CD4-positive, alpha-beta memory T cell (primary cell): Measurements from ENCODE around the gene UST. TPM values are rescaled to one million over a fixed set of nuclear protein-coding genes. Genes with fewer than 3 reads are reported as not detected.
"Not testable (repeated sequence)": the region's sequence is repeated elsewhere in the genome, so short reads cannot be mapped to it uniquely, and the experiment has no call there.

Source experiments
- CTCF ChIA-PET: fragments of 350-600 bp; sonication (Branson Sonifier 250); formaldehyde crosslinking; loops from one replicate; lab custom pipeline; 2021; ENCODE audit warnings: inconsistent platforms; ENCODE audit not compliant: partially characterized antibody; lab: Charles Lee
- POLR2A ChIA-PET: fragments of 350-600 bp; sonication (Branson Sonifier 250); formaldehyde crosslinking; loops from one replicate; lab custom pipeline; 2021; ENCODE audit not compliant: partially characterized antibody; lab: Charles Lee
- DNase-seq, 5 donors: peaks; one replicate each; pipeline versions ENCODE4 v3.0.0 to v3.0.0-alpha.2; 2020 to 2022; ENCODE audit warnings: mixed read lengths in 1 of 5
- H3K27ac ChIP-seq: one replicate; pipeline ENCODE4 v1.7.0; 2013; ENCODE audit warnings: low read depth, low read length
- H3K27me3 ChIP-seq: 2 replicates; pipeline ENCODE4 v1.7.0; 2013; ENCODE audit warnings: mild to moderate bottlenecking, low read length, moderate library complexity; ENCODE audit not compliant: insufficient read depth
- H3K36me3 ChIP-seq: 2 replicates; pipeline ENCODE4 v1.7.0; 2013; ENCODE audit warnings: mild to moderate bottlenecking, low read length, moderate library complexity; ENCODE audit not compliant: insufficient read depth
- H3K4me1 ChIP-seq: 2 replicates; pipeline ENCODE4 v1.7.0; 2013; ENCODE audit warnings: mild to moderate bottlenecking, low read length, moderate library complexity; ENCODE audit not compliant: insufficient read depth
- H3K4me3 ChIP-seq, 2 donors: one replicate each; pipeline ENCODE4 v1.7.0; 2013; ENCODE audit warnings: low read length in 2 of 2, mild to moderate bottlenecking in 1 of 2
- H3K9me3 ChIP-seq, 2 donors: one replicate each; pipeline ENCODE4 v1.7.0; 2013; ENCODE audit warnings: low read length in 2 of 2, control low read depth in 1 of 2; ENCODE audit not compliant: control insufficient read depth in 1 of 2
- H3K27ac Mint-ChIP-seq, 7 donors: one replicate each; pipeline ENCODE4 v1.8.0; 2020 to 2021; ENCODE audit warnings: mixed read lengths in 7 of 7, mild to moderate bottlenecking in 6 of 7, inconsistent platforms in 3 of 7, moderate library complexity in 3 of 7
- H3K27me3 Mint-ChIP-seq, 2 donors: one replicate each; pipeline ENCODE4 v1.8.0; 2020 to 2021; ENCODE audit warnings: mixed read lengths in 2 of 2
- H3K36me3 Mint-ChIP-seq, 2 donors: one replicate each; pipeline ENCODE4 v1.8.0; 2020 to 2021; ENCODE audit warnings: mixed read lengths in 2 of 2, inconsistent platforms in 1 of 2, mild to moderate bottlenecking in 1 of 2
- H3K4me1 Mint-ChIP-seq, 4 donors: one replicate each; pipeline ENCODE4 v1.8.0; 2020 to 2021; ENCODE audit warnings: mixed read lengths in 4 of 4, mild to moderate bottlenecking in 1 of 4
- H3K4me3 Mint-ChIP-seq, 8 donors: one replicate each; pipeline ENCODE4 v1.8.0; 2020 to 2021; ENCODE audit warnings: mixed read lengths in 8 of 8, mild to moderate bottlenecking in 7 of 8, moderate library complexity in 6 of 8, inconsistent platforms in 3 of 8
- H3K9me3 Mint-ChIP-seq, 8 donors: one replicate each; pipeline ENCODE4 v1.8.0; 2020 to 2021; ENCODE audit warnings: mixed read lengths in 8 of 8, mild to moderate bottlenecking in 5 of 8, inconsistent platforms in 3 of 8, moderate library complexity in 1 of 8
- intact Hi-C: fragments of 100-400 bp; cut with micrococcal nuclease; formaldehyde crosslinking; loops from one replicate; pipeline ENCODE4 v1.15.1; 2023
- polyA plus RNA-seq, 2 donors: library from polyadenylated mRNA; unstranded; fragments of 300-500 nt; fragmentation: Illumina TruSeq; gene quantifications; one replicate each; pipeline ENCODE4 v1.2.3, GENCODE V29; 2021
- total RNA-seq, 2 experiments: library from RNA; stranded (reverse); gene quantifications; one replicate each; pipeline ENCODE4 v1.2.3, GENCODE V29; 2021

Gene UST
- total and polyA plus RNA-seq, 4 experiments from 2014 or later, result 2.2 to 7.6 (median 5.1) TPM

DNA sequence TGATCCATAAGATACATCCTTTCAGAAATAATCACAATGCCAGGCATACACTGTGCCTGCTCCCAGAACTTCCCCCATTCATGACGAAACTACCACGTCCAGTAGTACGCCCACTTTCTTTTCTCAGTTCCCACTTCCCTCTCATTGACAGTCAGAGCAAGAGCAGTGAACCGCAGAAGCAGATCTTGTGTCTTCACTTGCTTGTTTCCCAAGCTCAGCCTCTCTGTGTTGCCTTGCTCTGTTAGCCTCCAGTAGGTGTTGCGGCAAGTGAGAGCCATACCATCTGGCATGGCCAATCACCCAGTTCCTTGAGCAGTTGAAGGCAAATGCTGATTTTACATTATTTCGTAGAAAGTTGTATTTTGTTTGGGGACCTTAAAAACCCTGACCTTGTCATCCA is 11.7 kb downstream of the UST start:
- CTCF ChIA-PET, result interaction anchor here (3.0 to 3.5 kb wide), 2 partner anchors 10 to 188 kb away, joined by 9 to 24 read pairs; partner anchors contain the start of gene UST
- peak overlapping the region in 1 of 2 donors; percentile 10 for H3K4me3 ChIP-seq
- peak overlapping the region; percentile 66 to 93 (median 77) for H3K27ac Mint-ChIP-seq
- POLR2A ChIA-PET, result interaction anchor here (0.8 to 7.1 kb wide), 4 partner anchors 9 to 81 kb away, joined by 3 to 183 read pairs (median 16); partner anchors contain the start of gene UST
- H3K27me3 Mint-ChIP-seq, result no peaks in the 10 kb centered on the region
- H3K4me1 Mint-ChIP-seq, result peaks cover 59 to 75% (median 68%) of the 10 kb centered on the region in 4 donors
- intact Hi-C loops, result no loop called here
- H3K27ac ChIP-seq, result peak overlapping the region; percentile 9
- peak; percentile 32 to 60 (median 54) for DNase-seq
- H3K9me3 ChIP-seq, result no peaks in the 10 kb centered on the region
- peak overlapping the region; percentile 26 to 81 (median 60) for H3K4me3 Mint-ChIP-seq
- peaks cover 63% of the 10 kb centered on the region for H3K4me1 ChIP-seq
- H3K27me3 ChIP-seq, result no peaks in the 10 kb centered on the region
- no peaks in the 10 kb centered on the region for H3K36me3 ChIP-seq
- H3K9me3 Mint-ChIP-seq, result no peaks in the 10 kb centered on the region
- H3K36me3 Mint-ChIP-seq, result peaks cover 0 to 3% of the 10 kb centered on the region in 2 donors

- peak overlapping the region in 1 of 2 donors; percentile 6 for H3K4me3 ChIP-seq
- POLR2A ChIA-PET, result interaction anchor here (0.9 to 7.1 kb wide), 5 partner anchors 10 to 71 kb away, joined by 3 to 183 read pairs (median 13); partner anchors contain the start of gene UST
These were observed 13.4 kb downstream of the UST start for GRCh38 chr6:148760258-148760534.

GRCh38 chr6:148760568-148761526 is 14.0 kb downstream of the UST start:
- ChIA-PET CTCF (interaction anchor here (1.0 to 2.9 kb wide), 4 partner anchors 9 to 15 kb away, joined by 3 to 13 read pairs (median 12); partner anchors contain the start of gene UST), POLR2A (interaction anchor here (0.6 to 7.1 kb wide), 7 partner anchors 9 to 703 kb away, joined by 3 to 183 read pairs (median 8); partner anchors contain the start of gene UST)
- Mint-ChIP-seq H3K9me3 (no peaks in the 10 kb centered on the region), H3K36me3 (peaks cover 0 to 3% of the 10 kb centered on the region in 2 donors), H3K4me1 (peaks cover 67 to 94% (median 76%) of the 10 kb centered on the region in 4 donors), H3K27ac (peak overlapping the region; percentile 91 to 99 (median 96)), H3K4me3 (peak overlapping the region; percentile 79 to 88 (median 84)), H3K27me3 (no peaks in the 10 kb centered on the region)
- H3K27ac ChIP-seq, result peak overlapping the region; percentile 83
- no peaks in the 10 kb centered on the region for H3K27me3 ChIP-seq
- peak overlapping the region; percentile 20 to 42 for H3K4me3 ChIP-seq
- peak; percentile 77 to 87 (median 84) for DNase-seq
- H3K9me3 ChIP-seq, result no peaks in the 10 kb centered on the region
- intact Hi-C loops, result loop anchor here (1.0 to 5.0 kb wide), 5 partner anchors 13 to 806 kb away; partner anchors contain the start of gene GINM1
- peaks cover 63% of the 10 kb centered on the region for H3K4me1 ChIP-seq
- H3K36me3 ChIP-seq, result no peaks in the 10 kb centered on the region

More at GRCh38 chr6:148760258-148760534, 13.4 kb downstream of the UST start:
- peak overlapping the region; percentile 83 for H3K27ac ChIP-seq
- intact Hi-C loops, result loop anchor here (2.0 to 5.0 kb wide), 3 partner anchors 17 to 807 kb away; partner anchors contain the start of gene GINM1
- no peak for DNase-seq
- H3K9me3 Mint-ChIP-seq, result no peaks in the 10 kb centered on the region
- H3K36me3 Mint-ChIP-seq, result peaks cover 0 to 3% of the 10 kb centered on the region in 2 donors
- H3K4me1 ChIP-seq, result peaks cover 63% of the 10 kb centered on the region
- H3K27ac Mint-ChIP-seq, result peak overlapping the region; percentile 91 to 99 (median 96)
- H3K4me1 Mint-ChIP-seq, result peaks cover 64 to 89% (median 74%) of the 10 kb centered on the region in 4 donors
- CTCF ChIA-PET, result interaction anchor here (1.0 to 2.9 kb wide), 4 partner anchors 8 to 14 kb away, joined by 3 to 13 read pairs (median 12); partner anchors contain the start of gene UST
- H3K4me3 Mint-ChIP-seq, result peak overlapping the region; percentile 79 to 88 (median 84)
- H3K36me3 ChIP-seq, result no peaks in the 10 kb centered on the region
- H3K27me3 Mint-ChIP-seq, result no peaks in the 10 kb centered on the region
- no peaks in the 10 kb centered on the region for H3K27me3 ChIP-seq
- H3K9me3 ChIP-seq, result no peaks in the 10 kb centered on the region

- Histone ChIP-seq H3K4me3 (peak overlapping the region; percentile 20 to 42), H3K36me3 (no peaks in the 10 kb centered on the region), H3K27ac (peak overlapping the region; percentile 83), H3K4me1 (peaks cover 68% of the 10 kb centered on the region), H3K9me3 (no peaks in the 10 kb centered on the region), H3K27me3 (no peaks in the 10 kb centered on the region)
- Mint-ChIP-seq H3K27ac (peak overlapping the region; percentile 91 to 99 (median 96)), H3K9me3 (no peaks in the 10 kb centered on the region), H3K4me1 (peaks cover 66 to 94% (median 77%) of the 10 kb centered on the region in 4 donors), H3K27me3 (no peaks in the 10 kb centered on the region), H3K36me3 (peaks cover 0 to 3% of the 10 kb centered on the region in 2 donors), H3K4me3 (peak overlapping the region; percentile 79 to 88 (median 84))
- CTCF ChIA-PET, result interaction anchor here (1.5 to 2.9 kb wide), 4 partner anchors 9 to 16 kb away, joined by 6 to 13 read pairs (median 12); partner anchors contain the start of gene UST
- intact Hi-C loops, result loop anchor here (1.0 to 5.0 kb wide), 5 partner anchors 13 to 806 kb away; partner anchors contain the start of gene GINM1
- peak; percentile 62 to 80 (median 72) for DNase-seq
- POLR2A ChIA-PET, result interaction anchor here (0.6 to 7.1 kb wide), 6 partner anchors 9 to 702 kb away, joined by 3 to 183 read pairs (median 10); partner anchors contain the start of gene UST
These were observed 14.7 kb downstream of the UST start for GRCh38 chr6:148761527-148762011.

DNA sequence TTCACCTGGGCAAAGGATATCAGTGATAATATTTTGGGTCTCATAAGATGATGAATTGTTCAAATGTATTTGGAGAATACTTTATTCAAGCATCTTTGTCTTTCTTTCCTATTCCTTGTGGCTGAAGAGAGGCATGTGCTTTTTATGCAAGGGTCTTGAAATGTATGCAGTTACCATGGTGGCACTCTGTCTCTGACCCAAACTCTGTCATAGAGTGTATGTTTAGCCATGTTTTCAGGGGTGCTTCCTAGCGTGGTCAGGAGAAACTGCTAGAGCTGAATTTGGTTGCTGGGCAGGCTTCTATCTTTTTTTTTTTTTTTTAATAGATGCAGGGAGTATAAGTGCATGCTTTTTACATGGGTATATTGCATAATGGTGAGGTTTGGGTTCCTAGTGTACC is 15.4 kb downstream of the UST start:
- no peaks in the 10 kb centered on the region for H3K27me3 ChIP-seq
- intact Hi-C loops, result loop anchor here (5.0 kb wide), 2 partner anchors 70 to 805 kb away; partner anchors contain the start of gene GINM1
- ChIA-PET POLR2A (interaction anchor here (1.1 to 7.1 kb wide), 3 partner anchors 10 to 18 kb away, joined by 4 to 183 read pairs (median 13); partner anchors contain the start of gene UST), CTCF (interaction anchor here (1.5 to 2.9 kb wide), 4 partner anchors 8 to 17 kb away, joined by 6 to 13 read pairs (median 12); partner anchors contain the start of gene UST)
- Mint-ChIP-seq H3K27me3 (no peaks in the 10 kb centered on the region), H3K4me1 (peaks cover 60 to 90% (median 72%) of the 10 kb centered on the region in 4 donors), H3K36me3 (peaks cover 0 to 3% of the 10 kb centered on the region in 2 donors), H3K27ac (peak overlapping the region; percentile 91 to 99 (median 96)), H3K4me3 (peak overlapping the region; percentile 59 to 88 (median 84)), H3K9me3 (no peaks in the 10 kb centered on the region)
- H3K27ac ChIP-seq, result peak overlapping the region; percentile 83
- DNase-seq, result no peak
- H3K9me3 ChIP-seq, result no peaks in the 10 kb centered on the region
- H3K36me3 ChIP-seq, result no peaks in the 10 kb centered on the region
- no peak overlapping the region for H3K4me3 ChIP-seq
- peaks cover 67% of the 10 kb centered on the region for H3K4me1 ChIP-seq

GRCh38 chr6:148764259-148765020 is 17.6 kb downstream of the UST start:
- Mint-ChIP-seq H3K4me1 (peaks cover 45 to 77% (median 63%) of the 10 kb centered on the region in 4 donors), H3K27ac (peak overlapping the region in 2 of 7 donors; percentile 62 to 91)
- intact Hi-C loops, result loop anchor here (5.0 kb wide), 2 partner anchors 68 to 803 kb away; partner anchors contain the start of gene GINM1
- DNase-seq, H3K9me3 ChIP-seq, H3K9me3 Mint-ChIP-seq, H3K4me3 Mint-ChIP-seq, H3K36me3 ChIP-seq, H3K27ac ChIP-seq, H3K27me3 Mint-ChIP-seq, H3K4me3 ChIP-seq, H3K36me3 Mint-ChIP-seq, H3K27me3 ChIP-seq, CTCF ChIA-PET, POLR2A ChIA-PET: not testable (repeated sequence)
- peaks cover 50% of the 10 kb centered on the region for H3K4me1 ChIP-seq
